Activated CD4-positive, alpha-beta T cell treated with anti-CD3 and anti-CD28 coated beads, Interleukin-10, Interleukin-2, amounts not matched to agents 100 ng/mL and 50 ng/mL, durations not matched to agents 16 hours and 8 hours (primary cell): Measurements from ENCODE around the gene SLC1A2.

ENCODE experiments used
- DNase-seq: peaks from one replicate; pipeline ENCODE4 v3.0.0-alpha.2; 2020

Gene SLC1A2

DNA sequence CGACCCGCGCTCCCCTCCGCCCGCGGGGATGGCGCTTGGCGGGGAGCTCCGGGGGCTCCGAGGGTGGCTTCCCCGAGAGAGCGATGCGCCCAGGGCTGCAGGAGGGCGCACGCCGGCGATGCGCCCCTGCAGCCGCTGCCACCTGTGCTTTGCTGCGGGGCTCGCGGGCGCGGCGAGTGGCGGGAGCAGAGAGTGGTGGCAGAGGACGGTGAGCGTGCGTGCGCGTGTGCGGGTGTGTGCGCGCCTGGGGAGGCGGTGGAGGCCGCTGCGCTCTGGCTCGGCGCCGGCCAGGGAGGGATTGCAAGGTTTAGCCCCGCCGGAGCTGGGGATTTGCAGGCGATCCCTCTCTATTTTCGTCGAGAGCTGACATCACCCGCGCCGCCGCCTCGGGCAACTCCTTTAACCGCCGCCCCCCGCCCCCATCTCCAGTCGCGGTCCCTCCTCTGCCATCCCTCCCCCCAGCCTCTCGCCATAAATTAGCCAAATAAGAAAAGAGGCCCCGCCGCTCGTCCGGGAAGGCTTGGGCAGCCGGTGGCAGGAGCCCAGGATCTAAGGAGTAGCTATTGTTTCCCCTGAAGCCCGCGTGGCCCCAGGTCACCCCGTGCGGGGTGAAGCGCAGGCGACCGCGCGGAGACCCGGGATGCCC lies at the start of gene SLC1A2:
Gene SLC1A2, minus strand, starts transcription at position 375 of the 646 bp plus-strand sequence. CDS start 592 bp downstream, outside the sequence.
- no peak for DNase-seq

GRCh38 chr11:35466058-35466457 lies 46.7 kb upstream of the SLC1A2 start:
- no peak for DNase-seq

GRCh38 chr11:35464308-35464707 lies 45.0 kb upstream of the SLC1A2 start:
- no peak for DNase-seq

- no peak for DNase-seq
These were observed 44.0 kb upstream of the SLC1A2 start for GRCh38 chr11:35463331-35463751.

- DNase-seq: no peak
These were observed 42.7 kb upstream of the SLC1A2 start for GRCh38 chr11:35461917-35462538.

GRCh38 chr11:35459489-35459888 lies 40.1 kb upstream of the SLC1A2 start:
- no peak for DNase-seq

- DNase-seq: no peak
These were observed 39.5 kb upstream of the SLC1A2 start for GRCh38 chr11:35458846-35459245.

DNA sequence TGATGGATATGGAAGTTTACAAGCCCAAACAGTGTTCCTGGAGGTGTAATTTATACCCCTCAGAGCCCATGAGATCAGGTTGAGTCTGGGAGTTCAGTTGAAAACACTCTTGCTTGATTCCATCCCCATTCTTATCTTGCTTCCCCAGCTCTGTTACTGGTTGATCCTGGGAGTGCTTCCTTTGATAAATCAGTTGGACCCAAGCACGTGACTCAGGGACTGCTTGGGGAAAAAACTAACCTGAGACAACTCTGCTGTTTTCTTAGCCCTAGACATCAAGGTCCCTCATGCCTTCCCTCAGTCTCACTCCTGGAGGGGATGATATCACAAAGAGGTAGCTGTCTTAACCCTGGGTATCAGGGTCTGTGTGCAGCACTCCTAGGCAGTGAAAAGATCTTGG lies 35.0 kb upstream of the SLC1A2 start:
- no peak for DNase-seq

DNA sequence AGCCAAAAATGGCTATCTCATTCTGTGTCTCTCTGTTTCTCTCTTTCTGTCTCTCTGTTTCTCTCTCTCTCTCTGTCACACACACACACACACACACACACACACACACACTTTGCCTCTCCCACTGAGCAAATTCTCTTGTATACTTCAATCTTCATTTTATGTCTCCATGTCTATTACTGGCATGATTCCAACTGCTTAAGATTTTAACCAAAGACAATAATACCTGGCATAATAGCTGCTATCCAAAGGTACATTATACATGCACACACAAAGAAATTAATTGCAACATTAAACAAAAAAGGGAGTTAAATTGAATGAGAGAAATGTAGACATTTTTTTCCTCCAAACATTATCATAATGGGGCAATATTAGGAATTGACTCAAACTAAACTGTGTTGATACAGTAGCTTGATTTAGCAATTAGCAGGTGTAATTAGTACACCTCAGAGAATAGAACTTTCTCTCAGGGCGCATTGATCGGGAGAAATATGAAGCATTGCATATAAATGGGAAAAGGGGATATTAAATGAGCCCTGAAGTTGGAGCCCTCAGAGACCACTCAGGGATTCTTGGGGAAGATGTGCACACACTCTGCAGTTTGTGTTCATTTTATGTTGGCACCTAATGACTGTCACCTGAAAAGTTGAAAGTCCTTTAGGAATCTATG lies 17.4 kb upstream of the SLC1A2 start:
- DNase-seq: no peak

- no peak for DNase-seq
These were observed 14.2 kb upstream of the SLC1A2 start for GRCh38 chr11:35433588-35433987.

DNA sequence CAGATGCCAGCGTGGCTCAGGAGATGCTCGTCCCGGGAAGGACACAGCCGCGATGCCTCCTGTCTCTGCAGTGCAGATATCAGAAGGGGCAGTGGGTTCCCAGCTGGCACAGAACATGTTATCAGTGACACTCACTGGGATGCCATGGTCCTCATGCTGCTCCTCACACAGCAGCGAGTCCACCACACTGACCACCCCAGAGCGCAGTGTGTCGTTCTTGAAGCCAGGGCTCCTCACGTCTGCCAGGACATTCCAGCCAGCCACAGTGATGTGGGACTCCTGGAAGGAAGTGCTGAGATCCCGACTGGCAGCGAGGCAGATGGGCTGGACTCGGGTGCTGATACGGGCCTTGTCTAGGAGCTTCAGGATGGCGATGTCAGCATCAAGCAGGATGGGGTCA lies 13.1 kb upstream of the SLC1A2 start:
- no peak for DNase-seq

GRCh38 chr11:35427071-35427470 lies 7.7 kb upstream of the SLC1A2 start:
- no peak for DNase-seq

- no peak for DNase-seq
These were observed 7.0 kb upstream of the SLC1A2 start for GRCh38 chr11:35426351-35426750.

DNA sequence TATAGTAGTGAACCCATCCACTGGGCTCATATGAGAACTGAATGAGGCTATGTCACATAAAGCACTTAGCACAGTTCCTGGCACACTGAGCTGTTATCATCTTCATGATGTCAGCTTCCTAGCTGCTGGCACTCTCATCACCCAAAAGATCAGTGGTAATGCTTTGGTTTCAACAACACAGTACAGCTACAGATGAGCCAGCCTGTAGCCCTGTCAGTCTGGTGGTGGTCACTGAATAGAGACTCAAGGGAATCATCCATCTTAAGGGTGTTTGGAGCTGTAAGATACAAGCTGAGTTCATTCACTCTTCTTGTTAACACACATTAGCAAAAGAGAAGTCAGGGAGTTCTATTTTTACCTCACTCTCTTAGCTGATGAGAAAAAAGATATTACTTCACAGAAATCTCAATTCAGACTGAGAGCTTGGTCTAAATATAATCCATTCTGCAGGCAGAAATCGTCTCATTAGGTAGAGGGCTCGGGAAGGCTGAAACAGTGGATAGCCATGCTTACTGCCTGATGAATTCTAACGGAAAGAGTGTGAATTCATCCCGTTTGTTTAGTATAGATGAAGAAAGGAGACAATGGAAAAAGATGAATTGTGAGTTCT lies 6.3 kb upstream of the SLC1A2 start:
- DNase-seq: no peak

DNA sequence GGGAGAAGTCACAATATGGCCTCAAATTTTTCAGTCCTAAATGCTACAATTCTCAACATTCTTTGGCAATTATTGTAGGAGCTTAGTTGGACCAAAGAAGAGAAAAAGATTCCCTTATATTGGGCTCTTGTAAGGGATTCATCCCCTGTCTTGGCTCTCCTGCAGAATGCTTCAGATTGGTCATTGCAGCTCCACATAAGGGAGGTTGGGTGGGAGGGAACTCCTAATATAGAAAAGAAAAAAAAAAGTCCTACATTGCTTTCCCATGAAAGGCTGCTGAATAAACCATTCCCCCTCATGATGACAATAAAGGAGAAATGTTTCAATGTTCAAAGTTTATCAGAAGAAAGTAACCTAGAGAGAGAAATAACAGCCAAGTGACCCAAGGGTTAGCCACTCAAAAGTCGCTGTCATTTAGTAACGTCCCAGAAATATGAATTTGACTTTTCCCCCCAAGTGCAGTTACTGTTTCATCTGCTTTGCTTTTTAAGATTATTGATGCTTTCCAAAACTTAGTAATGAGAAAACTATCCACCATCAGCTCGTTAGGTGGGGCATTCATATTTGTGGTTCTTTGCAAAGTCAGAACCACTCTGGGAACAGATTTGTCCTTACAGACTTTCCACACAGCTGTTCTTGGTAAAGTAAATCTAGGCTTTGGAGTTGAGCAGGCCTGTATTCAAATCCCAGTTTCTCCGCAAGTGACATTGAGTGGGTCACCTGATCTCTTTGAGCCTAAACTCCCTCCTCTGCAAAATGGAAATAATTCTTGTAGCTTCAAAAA lies 5.0 kb upstream of the SLC1A2 start:
- DNase-seq: no peak

DNA sequence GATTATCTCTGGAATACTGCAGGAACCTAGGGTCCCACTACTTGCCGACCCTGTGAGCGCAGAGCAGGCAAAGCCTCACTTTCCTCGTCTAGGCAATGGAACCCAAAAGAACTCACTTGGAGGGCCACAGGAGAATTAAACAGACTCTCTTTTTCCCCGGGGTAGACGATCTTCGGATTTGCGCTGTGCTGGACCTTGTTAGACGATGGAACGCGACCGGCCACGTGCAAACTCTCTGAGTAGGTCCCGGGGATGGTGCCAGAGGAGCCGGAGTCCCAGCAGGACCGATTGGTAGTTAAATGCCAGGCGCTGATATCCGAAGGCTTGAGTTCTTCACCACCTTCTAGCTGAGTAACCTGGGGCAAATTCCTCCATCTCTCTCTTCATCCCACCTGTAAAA lies 1.0 kb upstream of the SLC1A2 start:
- DNase-seq: no peak

DNA sequence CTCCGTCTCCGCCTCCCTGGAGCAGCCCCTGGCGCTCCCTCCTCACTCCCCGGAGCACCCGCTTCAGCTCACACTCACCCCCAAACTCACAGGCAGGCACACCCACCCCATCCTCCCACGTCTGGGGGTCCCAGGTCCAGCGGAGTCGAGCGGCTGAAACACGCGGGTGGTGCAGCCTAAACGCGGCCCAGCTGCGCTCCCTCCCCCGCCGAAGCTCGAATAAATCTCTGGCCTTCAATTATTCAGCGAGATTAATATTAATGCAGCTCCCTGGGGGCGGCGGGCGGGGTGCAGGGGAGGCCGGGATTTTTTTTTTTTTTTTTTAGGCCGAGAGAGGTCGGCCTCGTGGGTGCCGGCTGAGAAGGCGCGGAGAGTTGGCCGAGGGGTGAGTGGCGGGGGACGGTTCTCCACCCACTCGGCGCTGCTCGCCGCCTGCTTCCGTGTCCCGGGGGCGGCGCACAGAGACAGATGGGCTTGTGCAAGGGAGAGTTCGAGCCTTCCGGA lies 524 bp upstream of the SLC1A2 start:
- DNase-seq: no peak

GRCh38 chr11:35418282-35419183 lies 825 bp downstream of the SLC1A2 start:
- DNase-seq: peak; percentile 5

DNA sequence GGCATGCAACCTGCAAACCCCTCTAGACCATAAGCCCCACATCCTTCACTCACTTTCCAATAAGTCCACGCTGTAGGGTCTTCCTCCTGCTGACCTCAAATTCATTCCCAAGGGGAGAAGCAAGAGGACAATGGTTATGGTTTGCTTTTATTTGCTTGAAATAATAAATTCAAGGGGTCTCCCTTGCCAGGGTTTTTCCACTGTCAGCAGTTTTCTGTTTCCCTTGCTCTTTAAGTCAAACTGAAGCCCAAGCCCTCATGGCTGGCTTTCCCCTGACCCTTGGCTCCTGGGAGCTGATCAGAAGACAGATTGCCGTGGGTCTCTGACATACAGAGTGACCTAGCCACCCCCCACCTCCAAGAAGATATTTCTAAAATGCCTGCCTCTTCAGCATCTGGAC lies 3.9 kb downstream of the SLC1A2 start:
- no peak for DNase-seq

DNA sequence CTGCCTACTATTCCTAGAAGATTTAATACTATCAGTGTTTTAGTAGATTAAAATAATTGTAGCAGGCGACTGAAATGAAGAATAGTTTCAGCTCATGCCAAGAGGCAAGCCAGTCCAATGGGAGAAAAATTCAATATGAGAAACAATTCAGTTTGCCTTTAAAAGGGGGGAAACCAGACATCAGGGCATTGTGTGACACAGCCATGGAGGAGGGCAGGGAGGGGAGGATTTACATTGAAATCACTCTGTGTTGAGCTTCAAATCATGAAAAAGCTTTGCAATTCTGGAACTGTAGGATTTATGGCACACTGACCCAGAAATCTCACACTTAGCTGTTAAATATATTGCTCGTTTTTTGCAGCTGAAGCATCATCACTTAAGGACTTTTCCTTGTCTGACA lies 4.6 kb downstream of the SLC1A2 start:
- DNase-seq: no peak

- DNase-seq: no peak
These were observed 5.0 kb downstream of the SLC1A2 start for GRCh38 chr11:35414311-35414710.

DNA sequence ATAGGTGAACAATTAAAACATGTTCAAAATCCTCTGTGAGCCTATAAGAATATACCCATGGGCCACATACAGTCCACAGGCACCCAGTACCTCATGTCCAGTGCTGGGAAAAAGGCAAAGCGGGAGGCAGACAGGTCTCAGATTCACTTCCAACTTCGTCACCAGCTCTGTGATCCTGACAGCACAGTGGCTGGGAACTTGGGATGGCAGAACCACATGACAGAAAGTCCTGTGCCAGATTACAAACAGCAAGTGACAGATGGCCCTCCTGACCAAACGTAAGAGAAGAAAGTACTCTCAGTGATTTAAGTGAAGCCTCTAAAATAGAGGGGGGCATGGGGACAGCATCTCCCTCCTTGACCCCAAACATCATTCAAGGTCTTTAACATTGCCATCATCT lies 5.8 kb downstream of the SLC1A2 start:
- no peak for DNase-seq
